ENCODE results near the gene CAMTA1. TPM values are rescaled to one million over a fixed set of nuclear protein-coding genes. Genes with fewer than 3 reads are reported as not detected.

The CAMTA1 gene
- total RNA-seq, 2 donors from 2014 or later, result 105 to 113 TPM

DNA sequence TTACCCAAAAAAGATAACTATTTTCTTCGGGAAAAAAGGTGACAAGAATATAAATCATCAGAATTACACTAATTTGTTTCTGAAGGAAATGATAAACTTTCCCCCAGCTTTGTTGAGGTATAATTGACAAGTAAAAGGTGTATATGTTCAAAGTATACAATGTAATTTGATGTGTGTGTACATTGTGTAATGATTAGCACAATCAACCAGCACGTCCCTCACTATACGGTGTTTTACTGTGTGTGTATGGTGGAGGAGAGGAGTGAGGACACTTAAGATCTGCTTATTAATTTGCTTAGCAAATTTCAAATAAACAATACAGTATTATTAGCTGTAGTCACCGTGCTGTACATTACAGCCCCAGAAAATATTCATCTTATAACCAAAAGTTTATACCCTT lies 77.7 kb downstream of the CAMTA1 start:
- Histone ChIP-seq H3K27me3 (replicated peaks; ENCODE audit: insufficient read depth) (no peaks in the 10 kb centered on the region), H3K9me3 (no peaks in the 10 kb centered on the region), H3K4me1 (ENCODE audit: control insufficient read depth in 1 of 2, low read depth in 2 of 2) (peaks cover 27 to 70% of the 10 kb centered on the region in 2 donors), H3K4me3 (no peak overlapping the region), H3K36me3 (no peaks in the 10 kb centered on the region), H3K27ac (peak overlapping the region; percentile 49 to 78)
- TF ChIP-seq, protein P1, sequence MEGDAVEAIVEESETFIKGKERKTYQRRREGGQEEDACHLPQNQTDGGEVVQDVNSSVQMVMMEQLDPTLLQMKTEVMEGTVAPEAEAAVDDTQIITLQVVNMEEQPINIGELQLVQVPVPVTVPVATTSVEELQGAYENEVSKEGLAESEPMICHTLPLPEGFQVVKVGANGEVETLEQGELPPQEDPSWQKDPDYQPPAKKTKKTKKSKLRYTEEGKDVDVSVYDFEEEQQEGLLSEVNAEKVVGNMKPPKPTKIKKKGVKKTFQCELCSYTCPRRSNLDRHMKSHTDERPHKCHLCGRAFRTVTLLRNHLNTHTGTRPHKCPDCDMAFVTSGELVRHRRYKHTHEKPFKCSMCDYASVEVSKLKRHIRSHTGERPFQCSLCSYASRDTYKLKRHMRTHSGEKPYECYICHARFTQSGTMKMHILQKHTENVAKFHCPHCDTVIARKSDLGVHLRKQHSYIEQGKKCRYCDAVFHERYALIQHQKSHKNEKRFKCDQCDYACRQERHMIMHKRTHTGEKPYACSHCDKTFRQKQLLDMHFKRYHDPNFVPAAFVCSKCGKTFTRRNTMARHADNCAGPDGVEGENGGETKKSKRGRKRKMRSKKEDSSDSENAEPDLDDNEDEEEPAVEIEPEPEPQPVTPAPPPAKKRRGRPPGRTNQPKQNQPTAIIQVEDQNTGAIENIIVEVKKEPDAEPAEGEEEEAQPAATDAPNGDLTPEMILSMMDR (IDR thresholded peaks at IDR 0.05), result no peak
- DNase-seq (ENCODE audit: low spot score), result no peak
- ATAC-seq (ENCODE audit: insufficient number of reproducible peaks, low FRiP score, low read depth), result no peak

DNA sequence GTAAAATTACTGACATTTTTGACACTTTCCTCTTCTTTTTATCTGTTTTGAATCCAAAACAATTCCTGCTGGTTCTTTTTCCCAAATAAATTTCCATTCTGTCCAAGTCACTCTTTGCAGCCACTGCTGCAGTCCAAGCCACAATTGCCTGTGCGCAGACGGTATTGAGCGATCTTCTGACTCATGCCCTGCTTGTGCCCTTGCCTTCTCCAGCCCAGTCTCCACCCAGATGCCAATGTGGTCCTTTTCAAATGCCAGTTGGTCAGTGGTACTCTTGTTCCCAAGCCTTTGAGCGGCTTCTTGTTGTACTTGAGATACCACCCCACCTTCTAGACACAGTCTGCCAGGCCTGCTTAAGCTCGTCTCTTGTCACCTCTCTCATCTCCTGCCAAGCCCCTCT lies 78.9 kb downstream of the CAMTA1 start:
- DNase-seq (ENCODE audit: low spot score) (no peak), ATAC-seq (ENCODE audit: insufficient number of reproducible peaks, low FRiP score, low read depth) (no peak)
- H3K27me3 ChIP-seq (replicated peaks; ENCODE audit: insufficient read depth), result no peaks in the 10 kb centered on the region
- TF ChIP-seq, protein P1 (IDR thresholded peaks at IDR 0.05), result no peak
- peak overlapping the region; percentile 8 to 46 for H3K27ac ChIP-seq
- peaks cover 36 to 80% of the 10 kb centered on the region in 2 donors for H3K4me1 ChIP-seq (ENCODE audit: control insufficient read depth in 1 of 2, low read depth in 2 of 2)
- no peaks in the 10 kb centered on the region for H3K9me3 ChIP-seq
- H3K36me3 ChIP-seq, result no peaks in the 10 kb centered on the region
- no peak overlapping the region for H3K4me3 ChIP-seq

DNA sequence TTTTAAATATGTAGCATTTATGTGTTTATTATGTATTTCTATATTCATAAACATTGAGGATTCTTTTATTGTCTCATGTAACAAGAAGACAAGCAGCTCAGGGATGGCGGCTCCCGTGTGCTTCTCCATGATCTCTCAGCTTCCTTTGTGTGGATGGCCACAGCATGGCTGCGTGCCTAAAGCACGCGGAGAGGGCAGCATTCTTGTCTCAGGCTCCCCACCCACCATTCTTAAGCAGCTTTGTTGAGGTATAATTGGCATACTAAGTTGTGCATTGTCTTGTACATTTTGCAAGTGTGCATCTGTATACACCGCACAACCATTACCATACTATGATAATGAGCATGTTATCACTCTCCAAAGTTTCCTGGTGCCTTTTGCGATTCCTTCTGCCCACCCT lies 81.6 kb downstream of the CAMTA1 start:
- Histone ChIP-seq H3K4me1 (ENCODE audit: control insufficient read depth in 1 of 2, low read depth in 2 of 2) (peaks cover 27 to 78% of the 10 kb centered on the region in 2 donors), H3K27me3 (replicated peaks; ENCODE audit: insufficient read depth) (no peaks in the 10 kb centered on the region), H3K4me3 (peak overlapping the region; percentile 14), H3K36me3 (no peaks in the 10 kb centered on the region), H3K9me3 (no peaks in the 10 kb centered on the region), H3K27ac (peak overlapping the region; percentile 21 to 67)
- TF ChIP-seq, protein P1 (IDR thresholded peaks at IDR 0.05), result no peak
- ATAC-seq (ENCODE audit: insufficient number of reproducible peaks, low FRiP score, low read depth) (no peak), DNase-seq (ENCODE audit: low spot score) (no peak)

DNA sequence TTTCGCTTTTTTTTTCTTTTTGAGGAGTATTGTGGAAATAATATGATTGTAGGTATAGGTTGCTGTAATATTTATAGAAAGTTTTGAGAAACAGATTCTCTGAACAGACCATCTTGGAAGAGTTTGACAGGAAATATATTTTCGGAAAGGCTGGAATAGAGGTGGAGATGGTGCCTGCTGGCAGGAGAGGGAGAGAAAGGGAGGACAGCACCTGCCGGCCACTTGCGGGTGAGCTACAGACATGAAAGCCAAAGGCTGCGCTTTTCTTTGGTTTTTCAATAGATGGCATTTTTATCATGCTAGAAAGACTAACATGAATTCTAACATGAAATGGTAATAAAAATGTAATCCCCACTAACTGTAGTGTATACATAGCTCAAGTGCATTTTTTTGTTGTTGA lies 82.1 kb downstream of the CAMTA1 start:
- no peaks in the 10 kb centered on the region for H3K9me3 ChIP-seq
- DNase-seq (ENCODE audit: low spot score) (no peak), ATAC-seq (ENCODE audit: insufficient number of reproducible peaks, low FRiP score, low read depth) (no peak)
- H3K36me3 ChIP-seq, result no peaks in the 10 kb centered on the region
- peaks cover 27 to 78% of the 10 kb centered on the region in 2 donors for H3K4me1 ChIP-seq (ENCODE audit: control insufficient read depth in 1 of 2, low read depth in 2 of 2)
- TF ChIP-seq, protein P1 (IDR thresholded peaks at IDR 0.05), result no peak
- H3K4me3 ChIP-seq, result no peak overlapping the region
- no peaks in the 10 kb centered on the region for H3K27me3 ChIP-seq (replicated peaks; ENCODE audit: insufficient read depth)
- H3K27ac ChIP-seq, result peak overlapping the region; percentile 21 to 67

DNA sequence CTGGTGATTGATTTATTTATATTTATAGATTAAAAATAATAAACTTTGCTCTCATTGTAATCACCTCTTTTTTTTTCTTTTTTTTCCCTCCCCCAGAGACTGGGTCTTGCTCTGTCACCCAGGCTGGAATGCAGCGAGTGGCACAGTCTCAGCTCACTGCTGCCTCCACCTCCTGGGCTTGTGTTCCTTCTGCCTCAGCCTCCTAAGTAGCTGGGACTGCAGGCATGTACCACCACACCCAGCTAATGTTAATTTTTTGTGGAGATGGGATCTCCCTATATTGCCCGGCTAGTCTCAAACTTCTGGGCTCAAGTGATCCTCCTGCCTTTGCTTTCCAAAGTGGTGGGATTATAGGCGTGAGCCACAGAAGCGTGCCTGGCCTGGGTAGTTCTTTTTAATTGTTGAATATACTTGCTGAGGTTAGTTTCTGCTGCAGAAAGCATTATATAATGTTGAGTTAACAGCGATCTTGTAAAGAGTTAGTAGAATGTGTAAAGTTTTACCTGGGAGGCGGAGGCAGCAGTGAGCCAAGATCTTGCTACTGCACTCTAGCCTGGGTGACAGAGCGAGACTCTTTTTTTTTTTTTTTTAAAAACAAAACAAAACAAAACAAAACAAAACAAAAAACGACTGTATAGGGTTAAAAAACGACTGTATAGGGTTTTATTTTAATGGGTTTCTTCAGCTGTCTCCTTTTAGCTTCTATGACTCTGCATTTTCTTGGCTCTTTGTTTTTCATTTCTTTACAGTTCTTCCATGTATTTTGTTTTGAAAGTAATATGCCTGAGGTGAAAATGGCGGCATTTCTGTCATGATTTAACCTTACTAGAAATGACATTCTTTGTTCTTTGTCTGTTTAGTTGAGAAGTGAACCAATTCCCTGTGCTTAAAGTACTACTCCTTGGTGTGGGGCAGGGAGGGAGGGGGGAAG lies 82.7 kb downstream of the CAMTA1 start:
- DNase-seq (ENCODE audit: low spot score) (no peak), ATAC-seq (ENCODE audit: insufficient number of reproducible peaks, low FRiP score, low read depth) (no peak)
- H3K27ac ChIP-seq, result peak overlapping the region in 1 of 2 donors; percentile 43
- peak overlapping the region; percentile 18 for H3K4me3 ChIP-seq
- no peaks in the 10 kb centered on the region for H3K9me3 ChIP-seq
- no peaks in the 10 kb centered on the region for H3K36me3 ChIP-seq
- H3K4me1 ChIP-seq (ENCODE audit: control insufficient read depth in 1 of 2, low read depth in 2 of 2), result peaks cover 33 to 81% of the 10 kb centered on the region in 2 donors
- TF ChIP-seq, protein P1 (IDR thresholded peaks at IDR 0.05), result no peak
- H3K27me3 ChIP-seq (replicated peaks; ENCODE audit: insufficient read depth), result no peaks in the 10 kb centered on the region
